Breast epithelium (tissue), 3 donors: ENCODE measurements around the gene AKT3.

Experiments
- POLR2A ChIP-seq: fragments of 450-650 bp; IDR thresholded peaks from one replicate; pipeline ENCODE4 v1.6.1; 2016; ENCODE audit warnings: antibody characterized with exemption, mild to moderate bottlenecking, moderate library complexity
- TF ChIP-seq, protein P1 (sequence below), 3 donors: fragments of 450-650 bp; IDR thresholded peaks; one replicate each; pipeline ENCODE4 v1.5.1; 2016 to 2017; ENCODE audit warnings: antibody characterized with exemption in 3 of 3, mild to moderate bottlenecking in 3 of 3, moderate library complexity in 3 of 3

GRCh38 chr1:243734308-243734695 lies 115.7 kb downstream of the AKT3 start:
- TF ChIP-seq, protein P1, sequence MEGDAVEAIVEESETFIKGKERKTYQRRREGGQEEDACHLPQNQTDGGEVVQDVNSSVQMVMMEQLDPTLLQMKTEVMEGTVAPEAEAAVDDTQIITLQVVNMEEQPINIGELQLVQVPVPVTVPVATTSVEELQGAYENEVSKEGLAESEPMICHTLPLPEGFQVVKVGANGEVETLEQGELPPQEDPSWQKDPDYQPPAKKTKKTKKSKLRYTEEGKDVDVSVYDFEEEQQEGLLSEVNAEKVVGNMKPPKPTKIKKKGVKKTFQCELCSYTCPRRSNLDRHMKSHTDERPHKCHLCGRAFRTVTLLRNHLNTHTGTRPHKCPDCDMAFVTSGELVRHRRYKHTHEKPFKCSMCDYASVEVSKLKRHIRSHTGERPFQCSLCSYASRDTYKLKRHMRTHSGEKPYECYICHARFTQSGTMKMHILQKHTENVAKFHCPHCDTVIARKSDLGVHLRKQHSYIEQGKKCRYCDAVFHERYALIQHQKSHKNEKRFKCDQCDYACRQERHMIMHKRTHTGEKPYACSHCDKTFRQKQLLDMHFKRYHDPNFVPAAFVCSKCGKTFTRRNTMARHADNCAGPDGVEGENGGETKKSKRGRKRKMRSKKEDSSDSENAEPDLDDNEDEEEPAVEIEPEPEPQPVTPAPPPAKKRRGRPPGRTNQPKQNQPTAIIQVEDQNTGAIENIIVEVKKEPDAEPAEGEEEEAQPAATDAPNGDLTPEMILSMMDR (IDR thresholded peaks at IDR 0.05): no peak
- TF ChIP-seq POLR2A: no peak
